HG03060 (cell line): ENCODE data around the gene IGFBP1.
"Not testable (repeated sequence)": the region's sequence is repeated elsewhere in the genome, so short reads cannot be mapped to it uniquely, and the experiment has no call there.

Experiments
- ATAC-seq: cut with Tn5 transposase; IDR thresholded peaks from one replicate; pipeline ENCODE4 v1.9.1; 2021; ENCODE audit warnings: low read depth, moderate number of reproducible peaks; ENCODE audit not compliant: unreplicated experiment

IGFBP1 gene

DNA sequence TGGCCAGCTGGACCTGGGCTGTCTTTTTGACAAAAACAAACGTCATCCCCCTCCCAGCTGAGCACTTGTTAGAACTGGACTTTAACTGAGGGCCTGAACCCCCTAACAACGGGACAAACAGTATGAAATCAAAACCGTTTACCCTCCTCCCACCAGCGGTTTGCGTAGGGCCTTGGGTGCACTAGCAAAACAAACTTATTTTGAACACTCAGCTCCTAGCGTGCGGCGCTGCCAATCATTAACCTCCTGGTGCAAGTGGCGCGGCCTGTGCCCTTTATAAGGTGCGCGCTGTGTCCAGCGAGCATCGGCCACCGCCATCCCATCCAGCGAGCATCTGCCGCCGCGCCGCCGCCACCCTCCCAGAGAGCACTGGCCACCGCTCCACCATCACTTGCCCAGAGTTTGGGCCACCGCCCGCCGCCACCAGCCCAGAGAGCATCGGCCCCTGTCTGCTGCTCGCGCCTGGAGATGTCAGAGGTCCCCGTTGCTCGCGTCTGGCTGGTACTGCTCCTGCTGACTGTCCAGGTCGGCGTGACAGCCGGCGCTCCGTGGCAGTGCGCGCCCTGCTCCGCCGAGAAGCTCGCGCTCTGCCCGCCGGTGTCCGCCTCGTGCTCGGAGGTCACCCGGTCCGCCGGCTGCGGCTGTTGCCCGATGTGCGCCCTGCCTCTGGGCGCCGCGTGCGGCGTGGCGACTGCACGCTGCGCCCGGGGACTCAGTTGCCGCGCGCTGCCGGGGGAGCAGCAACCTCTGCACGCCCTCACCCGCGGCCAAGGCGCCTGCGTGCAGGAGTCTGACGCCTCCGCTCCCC lies at the start of gene IGFBP1:
Gene IGFBP1, plus strand, starts transcription at position 304 of the 808 bp plus-strand sequence. Its CDS starts 165 bp downstream, at position 469.
- no peak for ATAC-seq

GRCh38 chr7:45838852-45839251 lies 49.4 kb upstream of the IGFBP1 start:
- ATAC-seq, result not testable (repeated sequence)

DNA sequence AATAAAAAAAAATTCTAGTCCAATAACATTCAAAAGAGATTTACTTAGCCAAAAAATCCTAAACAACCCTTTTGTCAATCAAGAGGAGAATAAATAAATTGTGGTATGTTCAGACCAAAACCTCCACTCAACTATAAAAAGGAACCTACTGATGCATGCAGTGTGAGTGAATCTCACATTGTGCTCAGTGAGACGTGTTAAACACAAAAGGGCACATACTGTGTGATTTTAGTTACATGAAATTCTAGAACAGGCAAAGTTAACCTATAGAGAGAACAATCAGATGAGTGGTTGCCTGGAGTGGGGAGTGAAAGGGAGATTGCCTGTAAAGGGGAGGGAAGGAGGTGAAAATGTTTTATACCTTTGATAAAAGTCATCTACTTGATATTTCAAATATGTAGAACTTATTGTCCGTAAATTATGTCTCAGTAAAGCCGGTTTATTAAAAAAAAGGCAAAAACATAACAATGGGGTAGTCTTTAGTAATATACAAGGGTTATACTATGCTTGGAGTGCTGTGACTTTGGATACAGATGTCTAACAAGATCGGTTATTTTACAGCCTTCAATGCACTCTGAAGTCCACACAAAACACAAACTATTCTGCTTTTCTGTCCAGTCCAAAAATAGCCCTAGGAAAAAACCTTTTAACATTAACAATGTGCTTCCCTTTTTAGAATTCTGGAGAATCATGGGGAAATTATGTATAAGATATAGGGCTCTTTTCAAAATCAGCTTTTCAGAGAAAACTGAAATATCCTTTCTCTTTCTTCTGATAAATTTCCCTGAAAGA lies 46.2 kb upstream of the IGFBP1 start:
- ATAC-seq, result peak; percentile 71

DNA sequence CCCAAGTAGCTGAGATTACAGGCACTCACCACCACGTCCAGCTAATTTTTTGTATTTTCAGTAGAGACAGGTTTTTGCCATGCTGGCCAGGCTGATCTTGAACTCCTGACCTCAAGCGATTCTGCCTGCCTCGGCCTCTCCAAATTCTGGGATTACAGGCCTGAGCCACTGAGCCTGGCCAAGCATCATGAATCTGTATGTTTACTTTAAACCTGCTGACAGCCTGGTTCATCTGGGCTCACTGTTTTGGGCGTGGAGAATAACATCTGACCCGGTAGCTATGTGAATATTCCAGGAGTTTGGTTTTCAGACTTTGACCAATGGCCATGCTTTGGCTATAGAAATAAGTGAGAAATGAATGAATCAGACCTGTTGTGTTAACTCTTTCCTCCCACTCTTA lies 41.8 kb upstream of the IGFBP1 start:
- ATAC-seq, result not testable (repeated sequence)

- ATAC-seq, result not testable (repeated sequence)
Observed at GRCh38 chr7:45848734-45849133, 39.6 kb upstream of the IGFBP1 start.

GRCh38 chr7:45852984-45853383 lies 35.3 kb upstream of the IGFBP1 start:
- not testable (repeated sequence) for ATAC-seq

DNA sequence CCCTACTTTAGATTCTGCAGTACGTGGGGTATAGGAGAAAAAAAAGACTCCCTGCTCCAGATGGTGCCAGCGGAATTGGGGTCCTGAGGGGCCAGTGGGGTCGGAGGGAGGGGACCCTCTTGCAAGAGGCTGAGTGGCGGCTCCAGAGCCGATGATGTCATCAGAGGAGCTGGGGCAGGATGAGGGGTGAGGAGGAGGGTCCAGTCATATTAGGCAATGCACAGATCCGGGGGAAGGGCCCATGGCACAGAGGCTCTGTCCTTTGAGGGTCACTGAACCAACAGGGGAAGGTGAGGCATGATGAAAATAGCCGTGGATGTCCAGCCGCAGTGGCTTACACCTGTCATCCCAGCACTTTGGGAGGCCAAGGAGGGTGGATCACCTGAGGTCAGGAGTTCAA lies 34.8 kb upstream of the IGFBP1 start:
- not testable (repeated sequence) for ATAC-seq

GRCh38 chr7:45855680-45856079 lies 32.6 kb upstream of the IGFBP1 start:
- not testable (repeated sequence) for ATAC-seq

GRCh38 chr7:45856888-45857287 lies 31.4 kb upstream of the IGFBP1 start:
- not testable (repeated sequence) for ATAC-seq

DNA sequence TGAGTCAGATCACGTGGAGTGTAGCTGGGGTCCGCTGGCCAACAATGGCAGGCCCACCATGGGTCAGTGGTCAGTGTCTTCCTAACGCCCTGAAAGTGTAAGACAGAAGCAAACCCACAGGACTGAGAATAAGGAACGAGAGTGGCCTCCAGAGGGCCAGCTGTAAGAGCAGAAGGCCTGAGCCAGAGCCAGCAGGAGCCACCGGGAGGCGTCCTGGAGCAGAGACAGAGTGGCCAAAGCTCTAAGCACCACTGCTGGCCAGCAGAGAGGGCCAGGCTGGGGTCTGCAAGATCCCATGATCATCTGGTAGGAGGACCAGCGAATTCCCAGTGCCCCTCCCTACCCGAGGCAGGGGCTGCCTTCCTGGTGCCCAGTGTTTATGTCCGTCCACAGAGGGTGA lies 24.6 kb upstream of the IGFBP1 start:
- no peak for ATAC-seq

DNA sequence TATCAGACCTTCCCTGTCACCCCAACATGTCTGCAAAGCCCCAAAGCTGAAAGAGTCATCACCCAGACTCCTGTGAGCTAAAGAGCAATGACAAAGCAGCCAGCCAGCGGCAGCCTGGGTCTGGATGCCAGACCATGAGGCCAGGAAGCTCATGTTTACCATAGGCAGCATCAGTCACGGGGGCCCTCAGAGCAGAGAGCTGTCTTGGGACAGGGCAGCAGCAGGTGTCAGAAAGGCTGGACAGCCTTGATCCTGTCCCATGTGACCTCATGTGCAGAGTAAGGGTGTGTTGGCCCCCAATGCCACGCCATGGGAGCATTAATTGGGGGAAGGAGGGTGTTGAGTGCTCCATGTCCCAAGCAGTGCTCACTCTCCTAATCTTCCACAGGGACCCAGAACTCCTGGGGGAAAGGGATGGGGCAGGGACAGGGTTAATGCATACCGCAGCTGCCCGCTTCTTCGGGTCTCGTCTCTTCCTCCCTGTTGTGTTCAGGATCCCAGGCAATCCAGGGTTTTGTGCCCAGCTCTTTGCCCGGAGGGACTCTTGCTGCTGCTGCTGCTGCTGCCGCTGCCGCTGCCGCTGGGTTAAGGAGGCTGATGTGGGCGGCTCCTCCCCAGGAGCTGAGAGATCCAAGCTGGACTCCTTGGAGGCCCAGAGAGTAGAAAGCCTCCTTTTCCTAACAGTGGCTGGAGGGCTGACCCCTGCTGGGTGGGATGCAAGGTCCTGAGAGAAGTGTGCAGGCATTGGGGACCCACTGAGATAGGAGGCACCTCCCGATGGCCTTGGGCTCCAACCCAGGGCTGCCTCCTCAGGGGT lies 22.5 kb upstream of the IGFBP1 start:
- ATAC-seq, result no peak

- ATAC-seq, result no peak
Observed at GRCh38 chr7:45867471-45867870, 20.8 kb upstream of the IGFBP1 start.

- ATAC-seq, result no peak
Observed at GRCh38 chr7:45869426-45869825, 18.9 kb upstream of the IGFBP1 start.

GRCh38 chr7:45872116-45873034 lies 15.9 kb upstream of the IGFBP1 start:
- ATAC-seq, result no peak

GRCh38 chr7:45873035-45873354 lies 15.3 kb upstream of the IGFBP1 start, which contains the start of gene CCDC201:
TSS of gene CCDC201 (minus strand) at chr7:45873082. CDS start at chr7:45873007, 75 bp downstream.
- ATAC-seq, result no peak

GRCh38 chr7:45873355-45873754 lies 14.9 kb upstream of the IGFBP1 start:
- no peak for ATAC-seq

DNA sequence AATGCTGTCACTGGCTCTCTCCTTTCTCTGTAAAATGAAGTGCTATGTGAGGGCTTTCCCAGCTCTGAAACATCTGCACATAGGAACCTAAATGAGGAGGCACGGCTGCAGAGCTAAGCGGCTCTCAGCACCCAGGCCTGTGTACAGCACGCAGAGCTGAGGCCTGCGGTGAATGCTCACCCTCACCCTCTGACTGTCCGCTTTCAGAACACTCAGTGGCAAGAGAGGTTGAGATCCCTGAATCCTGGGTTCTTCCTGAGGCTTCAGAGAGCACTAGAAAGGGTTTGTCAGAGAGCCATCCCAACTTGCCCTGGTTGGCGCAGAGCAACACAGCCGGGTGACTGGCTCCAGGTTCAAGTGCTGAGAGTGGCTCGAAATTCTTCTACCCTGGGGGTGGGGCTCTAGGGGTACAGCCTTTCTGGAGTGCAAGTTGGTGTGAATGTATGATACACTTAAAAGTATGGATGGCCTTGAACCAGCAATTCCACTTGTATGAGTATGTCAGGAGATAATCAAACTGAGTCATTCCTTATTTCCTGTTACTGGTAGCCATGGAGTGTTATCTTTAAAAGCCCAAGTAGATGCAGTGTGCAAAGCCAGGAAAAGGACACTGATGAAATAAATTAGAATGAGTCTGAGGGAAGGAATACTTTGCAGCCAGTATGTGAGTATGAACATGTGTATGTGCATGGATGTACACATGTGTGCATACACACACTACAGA lies 13.7 kb upstream of the IGFBP1 start:
- ATAC-seq, result no peak

DNA sequence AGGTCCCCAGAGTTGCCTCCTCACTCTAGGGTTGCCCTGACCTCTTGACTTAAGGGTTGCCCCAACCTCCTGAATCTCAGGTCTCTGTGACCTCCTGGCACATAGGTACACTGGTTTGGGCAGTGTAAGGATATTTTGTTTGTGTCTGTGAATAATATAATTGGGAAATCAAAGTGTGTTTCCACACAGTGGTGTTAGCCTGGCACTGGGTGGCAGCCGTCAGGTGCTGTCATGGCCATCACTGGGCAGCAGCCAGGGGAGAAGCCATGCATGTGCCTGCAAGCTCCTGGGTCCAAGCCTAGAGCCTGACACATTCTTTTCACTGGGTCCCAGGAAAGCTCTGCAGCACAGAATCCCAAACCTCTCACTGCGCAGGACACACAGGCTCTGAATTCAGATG lies 11.8 kb upstream of the IGFBP1 start:
- ATAC-seq, result no peak

- no peak for ATAC-seq
Observed at GRCh38 chr7:45878457-45879144, 9.7 kb upstream of the IGFBP1 start.
